Lung microvascular endothelial cell (primary cell): Measurements from ENCODE around the gene PABPC3. TPM values are rescaled to one million over a fixed set of nuclear protein-coding genes. Genes with fewer than 3 reads are reported as not detected.

Experiments
- DNase-seq, 2 donors: peaks; one replicate each; pipeline versions ENCODE4 v3.0.0 to v3.0.0-alpha.2; 2010; ENCODE audit warnings: low read depth in 2 of 2
- total RNA-seq: library from RNA; depleted of rRNA; stranded (reverse); fragments of >200 nt; gene quantifications from 2 replicates; pipeline ENCODE4 v1.2.1, GENCODE V29; 2014

Gene PABPC3
- total RNA-seq, 1 donor from 2014 or later, result under 0.01 TPM

DNA sequence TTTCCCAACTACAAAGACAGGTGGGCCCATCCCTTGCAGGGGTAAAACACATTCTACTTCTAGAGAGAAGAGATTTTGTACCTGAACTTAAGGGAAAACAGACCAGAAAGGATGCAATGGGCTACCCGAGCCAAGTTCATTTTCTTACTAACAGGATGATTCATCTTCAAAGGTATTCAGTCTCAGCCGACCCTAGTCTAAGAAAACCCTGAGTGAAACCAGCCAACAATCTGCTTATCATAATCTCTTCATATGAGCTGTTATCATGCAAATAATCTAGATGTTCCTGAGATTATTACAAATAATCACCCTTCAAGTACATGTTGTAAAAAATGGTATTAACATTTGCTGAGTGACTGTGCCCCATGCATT lies 15.6 kb downstream of the PABPC3 start:
- DNase-seq, result no peak

DNA sequence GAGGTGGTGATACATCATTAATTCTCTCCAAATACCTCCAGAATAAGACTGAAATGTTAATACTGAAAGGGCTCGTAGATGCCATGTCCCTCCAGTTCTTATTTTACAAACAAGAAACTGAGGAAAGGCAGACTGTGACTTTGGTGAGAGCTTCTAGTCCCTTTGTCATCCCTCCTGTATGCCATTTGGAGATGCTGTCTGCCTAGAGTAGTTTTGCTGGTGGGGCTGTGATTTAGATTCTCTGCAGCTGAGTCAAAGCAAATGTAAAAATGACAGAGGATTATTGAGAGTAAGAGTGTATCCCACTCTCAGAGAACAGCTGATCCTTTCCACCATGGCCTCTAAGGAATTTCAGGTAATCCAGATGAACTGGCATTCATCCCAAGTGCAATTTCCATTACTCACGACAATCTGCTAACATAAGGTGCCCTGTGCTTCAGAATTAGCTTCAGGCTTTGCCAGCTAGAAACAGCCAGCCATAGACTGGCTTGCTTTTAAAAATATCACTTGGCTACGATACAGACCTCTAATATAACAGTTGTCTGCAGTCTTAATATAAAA lies 16.8 kb downstream of the PABPC3 start:
- DNase-seq, result no peak

GRCh38 chr13:25114220-25114619 lies 18.3 kb downstream of the PABPC3 start:
- peak; percentile 66 to 79 for DNase-seq

DNA sequence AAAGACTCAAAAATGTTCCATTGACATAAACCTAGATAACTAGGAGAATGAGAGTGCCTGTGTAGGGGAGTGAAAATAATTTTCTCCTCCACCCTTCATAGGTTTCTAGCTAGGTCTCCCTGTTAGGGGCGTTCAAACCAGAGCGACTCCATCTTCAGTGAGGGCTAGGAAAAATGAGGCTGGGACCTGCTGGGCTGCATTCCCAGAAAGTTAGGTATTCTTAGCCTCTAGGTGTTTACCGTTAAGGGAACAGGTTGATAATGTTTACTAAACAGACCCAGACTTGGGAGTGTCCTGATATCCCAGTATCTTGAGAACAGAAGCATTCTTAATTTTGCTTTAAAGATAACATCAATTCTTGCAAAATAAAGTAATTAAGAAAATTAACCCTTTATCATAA lies 20.1 kb downstream of the PABPC3 start:
- DNase-seq, result no peak

- no peak for DNase-seq
These were observed 21.4 kb downstream of the PABPC3 start for GRCh38 chr13:25117312-25117711.

- no peak for DNase-seq
These were observed 22.5 kb downstream of the PABPC3 start for GRCh38 chr13:25118378-25118905.

DNA sequence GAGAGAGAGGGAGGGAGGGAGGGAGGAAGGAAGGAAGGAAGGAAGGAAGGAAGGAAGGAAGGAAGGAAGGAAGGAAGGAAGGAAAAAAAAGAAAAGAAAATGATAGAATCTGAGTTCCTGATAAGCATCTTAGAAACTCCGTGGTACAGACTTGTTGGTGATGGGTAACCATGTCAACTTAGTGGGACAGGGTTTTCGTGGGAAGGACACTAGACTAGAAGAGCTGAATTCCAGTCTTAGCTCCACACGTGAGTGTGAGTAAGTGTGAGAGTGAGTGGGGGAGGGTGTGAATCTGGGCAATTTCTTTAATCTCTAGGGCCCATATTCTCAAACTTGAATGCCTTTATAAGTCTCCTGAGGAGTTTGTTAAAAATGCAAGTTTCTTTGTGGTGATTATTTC lies 35.0 kb downstream of the PABPC3 start:
- no peak for DNase-seq

- no peak for DNase-seq
These were observed 36.0 kb downstream of the PABPC3 start for GRCh38 chr13:25131881-25132420.

- DNase-seq, result no peak
These were observed 36.9 kb downstream of the PABPC3 start for GRCh38 chr13:25132751-25133390.

DNA sequence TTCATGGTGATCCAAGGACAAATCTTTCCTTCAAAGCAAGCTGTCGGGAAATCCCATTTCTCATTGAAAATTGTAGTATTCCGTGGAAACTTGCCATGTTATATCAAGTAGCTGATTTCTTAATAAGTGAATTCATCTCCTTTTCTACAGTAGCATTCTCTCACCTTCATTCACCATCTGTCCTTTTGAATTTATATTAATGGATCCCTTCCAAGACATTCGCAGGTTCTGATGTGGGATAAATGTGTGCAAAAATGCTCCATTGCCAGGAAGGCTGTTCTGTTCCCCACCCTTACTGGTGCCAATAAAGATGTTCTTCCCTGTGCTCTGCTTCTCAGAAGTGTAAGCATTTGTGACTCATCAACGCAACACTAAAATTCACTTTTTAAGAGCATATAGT lies 40.0 kb downstream of the PABPC3 start:
- DNase-seq, result no peak

DNA sequence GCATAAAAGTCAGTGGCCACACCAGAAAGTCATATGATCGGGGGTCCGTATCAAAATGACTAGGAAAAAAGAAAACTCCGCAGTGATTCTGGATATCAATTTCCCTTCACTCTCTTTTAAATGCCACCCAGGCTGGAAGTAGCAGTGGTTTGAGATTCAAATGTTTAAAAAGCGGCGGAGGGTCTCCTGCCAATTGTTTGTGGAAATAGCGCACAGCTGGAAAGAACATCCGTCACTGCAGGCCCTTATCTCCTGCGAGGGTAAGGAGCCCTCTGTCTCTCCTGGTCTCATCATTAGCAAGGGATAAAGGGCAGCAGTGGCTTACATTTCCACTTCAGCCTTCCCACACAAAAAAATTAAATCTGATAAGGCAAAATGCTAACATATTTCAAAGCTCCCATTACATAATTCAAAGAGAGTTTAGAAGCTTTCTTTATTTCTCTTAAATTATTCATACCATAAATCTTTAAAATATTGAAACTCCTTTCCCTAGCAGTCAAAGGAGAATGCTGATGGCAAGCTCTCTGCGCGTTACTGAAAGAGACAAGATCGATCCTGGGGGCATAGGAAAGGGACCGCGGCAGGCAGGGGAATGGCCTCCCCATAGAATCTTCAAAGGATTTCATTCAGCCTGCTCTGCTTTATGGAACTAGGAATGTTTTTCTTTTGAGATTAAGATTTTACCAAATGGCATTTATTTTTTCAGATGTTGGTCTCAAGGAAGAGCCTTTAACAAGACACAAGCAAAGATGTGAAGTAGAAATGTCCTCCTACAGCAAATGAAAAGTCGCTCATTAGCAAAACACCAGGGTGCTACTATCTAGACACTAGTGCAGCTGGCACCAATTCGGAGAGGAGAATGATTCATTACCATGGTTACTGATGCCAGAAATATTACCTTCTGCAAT lies 41.2 kb downstream of the PABPC3 start:
- DNase-seq, result no peak

DNA sequence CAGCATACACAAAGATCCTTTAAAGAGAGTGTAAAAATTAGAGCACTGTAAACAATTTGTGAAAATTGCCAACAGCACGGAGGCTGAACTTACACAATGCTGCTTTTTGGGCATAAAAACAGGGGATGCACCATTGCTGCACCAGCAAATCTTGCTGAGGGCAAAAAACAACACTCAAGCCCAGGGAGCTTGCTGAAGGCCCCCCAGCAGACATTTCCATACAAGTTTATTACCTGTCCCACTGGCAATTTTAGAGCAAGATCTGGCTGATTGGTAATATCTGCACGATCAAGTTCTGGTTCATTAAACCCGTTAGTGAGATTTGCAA lies 41.8 kb downstream of the PABPC3 start:
- no peak for DNase-seq

- no peak for DNase-seq
These were observed 45.1 kb downstream of the PABPC3 start for GRCh38 chr13:25141042-25141441.

GRCh38 chr13:25143706-25144105 lies 47.8 kb downstream of the PABPC3 start:
- no peak for DNase-seq

- DNase-seq, result no peak
These were observed 51.9 kb downstream of the PABPC3 start for GRCh38 chr13:25147638-25148401.

DNA sequence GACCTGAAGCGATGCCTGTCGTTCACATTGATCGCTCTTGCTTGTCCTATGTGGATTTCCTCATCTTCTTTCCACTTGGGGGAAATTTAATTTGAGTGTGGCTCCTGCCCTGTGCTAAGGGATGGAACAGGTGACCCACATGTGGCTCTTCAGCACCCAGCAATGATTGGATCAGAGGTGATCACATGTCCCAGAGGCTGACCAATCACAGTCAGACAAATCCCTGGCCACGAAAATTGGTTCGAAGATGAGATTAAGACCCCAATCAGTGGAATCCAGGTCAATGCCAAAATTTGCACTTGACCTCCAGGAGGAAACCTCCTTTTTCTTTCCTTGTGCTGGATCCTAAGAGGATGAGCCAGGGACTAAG lies 52.5 kb downstream of the PABPC3 start:
- DNase-seq, result no peak

Other genes with a start within 250 kb of the PABPC3 start
- not detected in 2 replicates for gene AMER2, start 76.2 kb downstream of the PABPC3 start, total RNA-seq
- gene MTMR6, start 191.4 kb downstream of the PABPC3 start, total RNA-seq, result 19.8 and 24.6 TPM in 2 replicates
- 24.2 and 40.7 TPM in 2 replicates for gene NUP58, start 205.5 kb downstream of the PABPC3 start, total RNA-seq